GM19452 (cell line): ENCODE measurements around the gene RTKN.
"Not testable (repeated sequence)": the region's sequence is repeated elsewhere in the genome, so short reads cannot be mapped to it uniquely, and the experiment has no call there.

Experiments used
- ATAC-seq: cut with Tn5 transposase; IDR thresholded peaks from one replicate; pipeline ENCODE4 v1.9.1; 2021; ENCODE audit not compliant: unreplicated experiment

Gene RTKN

GRCh38 chr2:74441690-74442482 is at the start of gene RTKN:
Gene RTKN (minus strand): TSS chr2:74441937. CDS start chr2:74441816, 121 bp downstream.
- ATAC-seq = no peak

GRCh38 chr2:74489906-74490305 is 48.2 kb upstream of the RTKN start:
- no peak for ATAC-seq

GRCh38 chr2:74488643-74489481 is 47.1 kb upstream of the RTKN start:
- no peak for ATAC-seq

GRCh38 chr2:74486141-74486540 is 44.4 kb upstream of the RTKN start:
- ATAC-seq = no peak

- ATAC-seq = not testable (repeated sequence)
Measured at GRCh38 chr2:74483675-74484164, 42.0 kb upstream of the RTKN start.

- peak; percentile 91 for ATAC-seq
Measured at GRCh38 chr2:74482801-74483674, 41.3 kb upstream of the RTKN start, which contains the start of the genes CCDC142 and TTC31. Gene CCDC142 (minus strand): TSS chr2:74482998. CDS start chr2:74482837, 161 bp downstream. Gene TTC31 (plus strand): TSS chr2:74483081. CDS start chr2:74483096, 15 bp downstream.

- peak; percentile 41 for ATAC-seq
Measured at GRCh38 chr2:74481961-74482800, 40.4 kb upstream of the RTKN start.

GRCh38 chr2:74481431-74481830 is 39.7 kb upstream of the RTKN start:
- ATAC-seq = no peak

GRCh38 chr2:74474899-74475298 is 33.2 kb upstream of the RTKN start:
- no peak for ATAC-seq

GRCh38 chr2:74474481-74474880 is 32.7 kb upstream of the RTKN start:
- no peak for ATAC-seq

- no peak for ATAC-seq
Measured at GRCh38 chr2:74472945-74473258, 31.2 kb upstream of the RTKN start.

- peak; percentile 82 for ATAC-seq
Measured at GRCh38 chr2:74472086-74472944, 30.6 kb upstream of the RTKN start, which contains the start of gene MRPL53. Gene MRPL53 (minus strand): TSS chr2:74472680. CDS start chr2:74472660, 20 bp downstream.

- ATAC-seq = no peak
Measured at GRCh38 chr2:74471332-74472065, 29.8 kb upstream of the RTKN start.

- not testable (repeated sequence) for ATAC-seq
Measured at GRCh38 chr2:74470742-74471141, 29.0 kb upstream of the RTKN start.

- ATAC-seq = no peak
Measured at GRCh38 chr2:74464406-74464805, 22.7 kb upstream of the RTKN start.

GRCh38 chr2:74462786-74463105 is 21.0 kb upstream of the RTKN start:
- ATAC-seq = no peak

- ATAC-seq = no peak
Measured at GRCh38 chr2:74462054-74462785, 20.5 kb upstream of the RTKN start.
